Activated naive CD4-positive, alpha-beta T cell treated with anti-CD3 and anti-CD28 coated beads for 36 hours (primary cell): Measurements from ENCODE around the gene DSE. TPM values are rescaled to one million over a fixed set of nuclear protein-coding genes. Genes with fewer than 3 reads are reported as not detected.
"Not testable (repeated sequence)": the region's sequence is repeated elsewhere in the genome, so short reads cannot be mapped to it uniquely, and the experiment has no call there.

ENCODE experiments used
- CTCF ChIA-PET: fragments of 350-600 bp; sonication (Branson Sonifier 250); formaldehyde crosslinking; loops from one replicate; lab custom pipeline; 2021; ENCODE audit warnings: antibody characterized with exemption; lab: Charles Lee
- DNase-seq: peaks from one replicate; pipeline ENCODE4 v3.0.0-alpha.2; 2020
- H3K27ac Mint-ChIP-seq: one replicate; pipeline ENCODE4 v1.8.0; 2021; ENCODE audit warnings: mild to moderate bottlenecking, mixed read lengths
- H3K27me3 Mint-ChIP-seq: one replicate; pipeline ENCODE4 v1.8.0; 2021; ENCODE audit warnings: low read depth, mixed read lengths
- H3K36me3 Mint-ChIP-seq: one replicate; pipeline ENCODE4 v1.8.0; 2021; ENCODE audit warnings: low read depth, mixed read lengths
- H3K4me1 Mint-ChIP-seq: one replicate; pipeline ENCODE4 v1.8.0; 2021; ENCODE audit warnings: low read depth, mixed read lengths
- H3K4me3 Mint-ChIP-seq: one replicate; pipeline ENCODE4 v1.8.0; 2021; ENCODE audit warnings: mild to moderate bottlenecking, moderate library complexity, mixed read lengths
- H3K9me3 Mint-ChIP-seq: one replicate; pipeline ENCODE4 v1.8.0; 2021; ENCODE audit warnings: mixed read lengths
- intact Hi-C: fragments of 100-400 bp; cut with micrococcal nuclease; formaldehyde crosslinking; loops from one replicate; pipeline ENCODE4 v1.15.1; 2023
- total RNA-seq, 2 experiments: library from RNA; stranded (reverse); gene quantifications; one replicate each; pipeline ENCODE4 v1.2.3, GENCODE V29; 2021

Gene DSE
- total RNA-seq, 2 experiments from 2014 or later: 2.1 to 3.2 TPM

DNA sequence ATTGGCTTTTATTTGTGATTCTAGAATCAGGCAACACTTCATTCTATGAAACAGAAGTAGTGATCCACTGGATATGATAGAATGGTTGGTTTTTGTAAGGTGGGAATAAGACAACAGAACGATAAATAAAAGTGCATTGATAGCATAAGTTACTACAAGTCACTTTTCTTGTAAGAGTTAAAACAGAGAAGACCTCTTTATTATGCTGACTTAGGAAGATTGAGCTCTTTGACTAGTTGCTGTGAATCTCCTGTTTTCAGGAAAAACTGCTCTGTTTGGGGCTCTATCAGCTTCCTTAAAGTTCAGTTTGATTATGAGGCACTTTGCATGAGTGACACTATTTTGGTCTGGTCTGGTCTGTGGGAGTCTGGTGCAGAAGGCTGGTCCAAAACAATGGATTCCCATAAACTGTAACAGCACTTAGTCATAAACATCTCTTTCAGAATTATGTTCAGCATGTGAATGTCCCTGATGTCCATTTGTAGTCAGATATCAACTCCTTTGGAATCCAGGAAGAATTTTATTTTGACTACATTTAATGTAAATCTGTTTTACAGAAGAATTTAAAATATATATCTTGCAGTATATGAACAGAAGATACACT is 35.0 kb upstream of the DSE start:
- CTCF ChIA-PET: no interaction called here
- Mint-ChIP-seq H3K9me3 (peaks cover 10% of the 10 kb centered on the region), H3K27me3 (no peaks in the 10 kb centered on the region), H3K4me3 (no peak overlapping the region), H3K27ac (no peak overlapping the region), H3K36me3 (no peaks in the 10 kb centered on the region), H3K4me1 (no peaks in the 10 kb centered on the region)
- intact Hi-C loops: no loop called here
- no peak for DNase-seq

DNA sequence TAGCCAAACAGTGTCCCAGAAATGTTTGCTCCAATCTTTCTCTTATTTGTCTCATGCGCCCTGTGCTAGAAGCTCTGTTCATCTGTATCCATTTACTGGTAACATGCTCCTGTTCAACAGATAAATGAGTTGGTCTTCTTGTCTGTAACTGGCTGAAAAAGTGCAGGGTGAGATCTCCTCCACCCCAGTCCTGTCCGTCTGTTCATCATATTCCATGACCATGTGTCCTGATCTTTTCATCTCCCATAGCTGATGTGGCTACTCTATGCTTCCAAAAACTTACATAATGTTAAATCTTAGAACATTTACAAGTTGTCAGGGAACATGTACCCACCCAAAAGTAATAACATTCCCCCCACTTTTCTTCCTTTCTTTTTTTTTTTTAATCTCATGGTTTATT is 31.8 kb upstream of the DSE start:
- Mint-ChIP-seq H3K27ac (no peak overlapping the region), H3K4me1 (no peaks in the 10 kb centered on the region), H3K36me3 (peaks cover 5% of the 10 kb centered on the region), H3K27me3 (no peaks in the 10 kb centered on the region), H3K4me3 (no peak overlapping the region), H3K9me3 (peaks cover 11% of the 10 kb centered on the region)
- intact Hi-C loops: no loop called here
- CTCF ChIA-PET: no interaction called here
- DNase-seq: no peak

DNA sequence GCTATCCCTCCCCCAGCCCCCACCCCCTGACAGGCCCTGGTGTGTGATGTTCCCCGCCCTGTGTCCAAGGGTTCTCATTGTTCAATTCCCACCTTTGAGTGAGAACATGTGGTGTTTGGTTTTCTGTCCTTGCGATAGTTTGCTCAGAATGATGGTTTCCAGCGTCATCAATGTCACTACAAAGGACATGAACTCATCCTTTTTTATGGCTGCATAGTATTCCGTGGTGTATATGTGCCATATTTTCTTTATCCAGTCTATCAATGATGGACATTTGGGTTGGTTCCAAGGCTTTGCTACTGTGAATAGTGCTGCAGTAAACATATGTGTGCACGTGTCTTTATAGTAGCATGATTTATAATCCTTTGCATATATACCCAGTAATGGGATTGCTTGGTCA is 30.1 kb upstream of the DSE start:
- H3K27ac Mint-ChIP-seq, H3K9me3 Mint-ChIP-seq, H3K36me3 Mint-ChIP-seq, H3K4me1 Mint-ChIP-seq, intact Hi-C loops, DNase-seq, H3K27me3 Mint-ChIP-seq, H3K4me3 Mint-ChIP-seq: not testable (repeated sequence)
- CTCF ChIA-PET: interaction anchor here (1.1 kb wide), 1 partner anchor 53 kb away, joined by 3 read pairs; no protein-coding TSS in a partner anchor

DNA sequence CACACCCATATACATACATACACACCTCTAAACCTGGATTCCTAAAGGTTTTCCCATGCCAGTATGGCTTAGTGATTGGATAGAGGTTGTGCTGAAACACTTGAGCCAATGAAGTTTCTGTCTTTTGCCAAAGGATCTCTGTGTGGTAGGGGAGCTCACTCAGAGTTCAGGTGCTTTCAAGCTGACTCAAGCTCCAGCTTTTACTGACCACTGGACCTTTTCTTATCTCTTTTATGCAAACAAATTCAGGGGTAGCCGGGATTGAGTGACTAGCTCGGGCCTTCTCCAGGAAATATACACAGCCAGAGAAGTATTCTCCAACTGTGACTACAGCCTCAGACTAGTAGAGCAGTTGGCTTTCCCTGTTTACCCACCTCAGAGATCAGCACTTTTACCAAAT is 21.5 kb upstream of the DSE start:
- no peak overlapping the region for H3K4me3 Mint-ChIP-seq
- DNase-seq: no peak
- intact Hi-C loops: no loop called here
- no peak overlapping the region for H3K27ac Mint-ChIP-seq
- H3K27me3 Mint-ChIP-seq: no peaks in the 10 kb centered on the region
- H3K4me1 Mint-ChIP-seq: no peaks in the 10 kb centered on the region
- CTCF ChIA-PET: no interaction called here
- H3K36me3 Mint-ChIP-seq: no peaks in the 10 kb centered on the region
- peaks cover 4% of the 10 kb centered on the region for H3K9me3 Mint-ChIP-seq

- no peaks in the 10 kb centered on the region for H3K36me3 Mint-ChIP-seq
- H3K4me1 Mint-ChIP-seq: no peaks in the 10 kb centered on the region
- no peak for DNase-seq
- CTCF ChIA-PET: interaction anchor here (0.5 to 0.7 kb wide), 3 partner anchors 8 to 100 kb away, joined by 4 to 6 read pairs (median 6); no protein-coding TSS in a partner anchor
- no peak overlapping the region for H3K4me3 Mint-ChIP-seq
- no peaks in the 10 kb centered on the region for H3K9me3 Mint-ChIP-seq
- no peaks in the 10 kb centered on the region for H3K27me3 Mint-ChIP-seq
- no peak overlapping the region for H3K27ac Mint-ChIP-seq
- intact Hi-C loops: no loop called here
Observed at GRCh38 chr6:116351101-116351500, 19.6 kb upstream of the DSE start.

- Mint-ChIP-seq H3K4me3 (no peak overlapping the region), H3K9me3 (no peaks in the 10 kb centered on the region), H3K4me1 (no peaks in the 10 kb centered on the region), H3K36me3 (no peaks in the 10 kb centered on the region), H3K27ac (no peak overlapping the region), H3K27me3 (no peaks in the 10 kb centered on the region)
- no peak for DNase-seq
- intact Hi-C loops: no loop called here
- CTCF ChIA-PET: interaction anchor here (1.1 kb wide), 2 partner anchors 65 to 208 kb away, joined by 3 to 4 read pairs; no protein-coding TSS in a partner anchor
Observed at GRCh38 chr6:116352515-116353471, 18.0 kb upstream of the DSE start.

DNA sequence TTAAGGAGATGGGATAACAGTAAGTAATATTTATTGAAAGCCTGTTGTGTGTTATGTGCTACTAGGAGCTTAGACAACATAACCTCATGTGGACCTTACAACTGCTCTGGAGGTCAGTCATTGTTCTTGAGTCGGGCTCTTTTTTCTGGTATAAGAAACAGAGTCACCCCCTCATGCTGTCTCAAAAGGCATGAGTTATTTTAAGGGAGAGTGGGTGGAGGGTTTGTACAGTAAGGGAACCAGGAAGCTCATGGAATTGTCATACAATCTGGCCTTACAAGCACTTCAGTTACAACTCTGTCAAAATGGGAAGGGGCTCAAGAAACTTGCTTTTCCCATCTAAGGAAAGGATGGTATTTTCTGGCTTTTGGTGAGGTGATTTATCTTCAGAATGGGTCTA is 16.5 kb upstream of the DSE start:
- Mint-ChIP-seq H3K4me3 (no peak overlapping the region), H3K27me3 (no peaks in the 10 kb centered on the region), H3K9me3 (no peaks in the 10 kb centered on the region), H3K36me3 (no peaks in the 10 kb centered on the region), H3K27ac (no peak overlapping the region), H3K4me1 (no peaks in the 10 kb centered on the region)
- DNase-seq: no peak
- CTCF ChIA-PET: interaction anchor here (1.1 kb wide), 1 partner anchor 207 kb away, joined by 3 read pairs; no protein-coding TSS in a partner anchor
- intact Hi-C loops: no loop called here

DNA sequence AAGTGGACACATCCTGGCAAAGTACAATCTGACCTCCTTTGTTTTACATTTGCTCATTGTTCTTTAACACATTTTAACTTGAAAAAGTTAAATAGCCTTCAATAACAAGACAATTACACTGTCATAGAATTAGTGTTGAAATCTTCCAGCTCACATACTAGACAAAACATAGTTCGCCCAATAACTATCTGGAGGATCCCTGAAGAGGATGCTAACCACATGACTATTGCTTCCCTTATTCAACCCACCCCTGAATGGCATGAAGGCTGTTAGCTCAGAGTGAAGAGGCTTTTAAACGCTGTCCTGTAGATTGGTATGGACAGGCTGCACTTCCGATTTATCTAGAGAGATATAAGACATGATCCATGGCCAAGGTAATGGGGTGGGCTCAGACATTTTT is 15.0 kb upstream of the DSE start:
- no peaks in the 10 kb centered on the region for H3K9me3 Mint-ChIP-seq
- H3K27ac Mint-ChIP-seq: no peak overlapping the region
- no peaks in the 10 kb centered on the region for H3K36me3 Mint-ChIP-seq
- H3K4me1 Mint-ChIP-seq: no peaks in the 10 kb centered on the region
- DNase-seq: no peak
- CTCF ChIA-PET: interaction anchor here (0.7 kb wide), 1 partner anchor 52 kb away, joined by 3 read pairs; no protein-coding TSS in a partner anchor
- no peaks in the 10 kb centered on the region for H3K27me3 Mint-ChIP-seq
- H3K4me3 Mint-ChIP-seq: no peak overlapping the region
- intact Hi-C loops: no loop called here

DNA sequence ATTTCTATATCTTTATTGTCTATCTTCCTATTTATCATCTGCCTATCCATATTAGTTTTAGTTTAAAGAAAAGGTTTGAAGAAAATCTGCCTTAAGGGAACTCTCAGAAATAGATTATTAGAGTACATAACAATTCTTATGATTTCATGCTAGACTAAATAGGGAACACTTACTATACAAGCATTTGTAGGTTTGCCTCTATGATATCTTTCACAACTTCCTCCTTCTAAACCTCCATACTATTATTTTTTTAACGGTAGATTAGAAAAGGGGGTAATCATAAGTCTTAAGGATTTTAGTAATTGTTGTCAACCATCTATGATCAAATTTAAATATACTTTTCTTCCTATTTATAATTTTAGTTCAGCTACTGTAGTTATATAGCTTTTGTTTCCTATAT is 11.6 kb upstream of the DSE start:
- Mint-ChIP-seq H3K9me3 (no peaks in the 10 kb centered on the region), H3K27ac (no peak overlapping the region), H3K36me3 (no peaks in the 10 kb centered on the region), H3K4me3 (no peak overlapping the region), H3K27me3 (no peaks in the 10 kb centered on the region), H3K4me1 (no peaks in the 10 kb centered on the region)
- CTCF ChIA-PET: interaction anchor here (0.5 to 0.6 kb wide), 2 partner anchors 8 to 71 kb away, joined by 3 to 6 read pairs; no protein-coding TSS in a partner anchor
- DNase-seq: no peak
- intact Hi-C loops: no loop called here

DNA sequence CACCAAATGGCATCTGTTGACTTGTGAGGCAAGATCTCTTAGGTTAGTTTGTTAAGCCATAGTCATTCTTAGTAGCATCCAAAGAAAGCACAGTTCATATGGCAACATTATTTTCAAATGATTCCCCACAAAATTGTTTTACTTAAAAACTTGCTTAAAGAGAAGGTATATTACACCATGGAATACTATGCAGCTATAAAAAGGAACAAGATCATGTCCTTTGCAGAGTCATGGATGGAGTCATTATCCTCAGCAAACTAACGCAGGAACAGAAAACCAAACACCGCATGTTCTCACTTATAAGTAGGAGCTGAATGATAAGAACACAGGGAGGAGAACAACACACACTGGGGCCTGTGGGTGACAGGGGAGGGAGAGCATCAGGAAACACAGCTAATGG is 10.9 kb upstream of the DSE start:
- no peak for DNase-seq
- no peaks in the 10 kb centered on the region for H3K9me3 Mint-ChIP-seq
- no peaks in the 10 kb centered on the region for H3K4me1 Mint-ChIP-seq
- intact Hi-C loops: no loop called here
- H3K4me3 Mint-ChIP-seq: no peak overlapping the region
- no peaks in the 10 kb centered on the region for H3K36me3 Mint-ChIP-seq
- CTCF ChIA-PET: interaction anchor here (0.6 kb wide), 2 partner anchors 72 to 255 kb away, joined by 3 read pairs; no protein-coding TSS in a partner anchor
- no peak overlapping the region for H3K27ac Mint-ChIP-seq
- H3K27me3 Mint-ChIP-seq: no peaks in the 10 kb centered on the region

GRCh38 chr6:116362276-116362675 is 8.5 kb upstream of the DSE start:
- intact Hi-C loops: no loop called here
- DNase-seq: no peak
- Mint-ChIP-seq H3K9me3 (no peaks in the 10 kb centered on the region), H3K4me3 (no peak overlapping the region), H3K27me3 (no peaks in the 10 kb centered on the region), H3K4me1 (no peaks in the 10 kb centered on the region), H3K27ac (no peak overlapping the region), H3K36me3 (no peaks in the 10 kb centered on the region)
- CTCF ChIA-PET: interaction anchor here (0.6 to 1.2 kb wide), 4 partner anchors 20 to 406 kb away, joined by 3 to 4 read pairs (median 4); no protein-coding TSS in a partner anchor

GRCh38 chr6:116363759-116364158 is 7.0 kb upstream of the DSE start:
- H3K9me3 Mint-ChIP-seq: no peaks in the 10 kb centered on the region
- intact Hi-C loops: no loop called here
- CTCF ChIA-PET: no interaction called here
- H3K27me3 Mint-ChIP-seq: no peaks in the 10 kb centered on the region
- H3K27ac Mint-ChIP-seq: no peak overlapping the region
- no peak for DNase-seq
- H3K4me1 Mint-ChIP-seq: no peaks in the 10 kb centered on the region
- no peak overlapping the region for H3K4me3 Mint-ChIP-seq
- H3K36me3 Mint-ChIP-seq: no peaks in the 10 kb centered on the region
